Lower lobe of right lung (tissue), 2 donors: ENCODE measurements around the gene SERPINH1. TPM values are rescaled to one million over a fixed set of nuclear protein-coding genes. Genes with fewer than 3 reads are reported as not detected.
A peak's percentile ranks its signal among the peaks of the same experiment; 100 is the strongest.

ENCODE experiments used
- ATAC-seq, 2 donors: fragments of 200-7000 bp; cut with Tn5 transposase; one replicate each; pipeline ENCODE4 v1.9.1; 2020 to 2022; ENCODE audit warnings: mild to moderate bottlenecking in 2 of 2, moderate library complexity in 2 of 2
- DNase-seq: peaks from one replicate; pipeline ENCODE4 v3.0.0-alpha.2; 2020
- H3K27ac ChIP-seq: fragments of 200-600 bp; one replicate; pipeline ENCODE4 v1.8.0; 2022
- H3K27me3 ChIP-seq: fragments of 200-600 bp; one replicate; pipeline ENCODE4 v1.8.0; 2022; ENCODE audit warnings: low read depth
- H3K36me3 ChIP-seq: fragments of 200-600 bp; one replicate; pipeline ENCODE4 v1.8.0; 2022; ENCODE audit warnings: mild to moderate bottlenecking
- H3K4me1 ChIP-seq: fragments of 200-600 bp; one replicate; pipeline ENCODE4 v1.8.0; 2022
- H3K4me3 ChIP-seq: fragments of 200-600 bp; one replicate; pipeline ENCODE4 v1.8.0; 2022; ENCODE audit warnings: mild to moderate bottlenecking
- H3K9me3 ChIP-seq: fragments of 200-600 bp; one replicate; pipeline ENCODE4 v1.8.0; 2022
- CTCF ChIP-seq: fragments of 200-600 bp; IDR thresholded peaks from one replicate; pipeline ENCODE4 v1.8.0; 2022; ENCODE audit warnings: antibody characterized with exemption, mild to moderate bottlenecking
- intact Hi-C: fragments of 100-400 bp; cut with DNase I; formaldehyde crosslinking; loops from one replicate; pipeline ENCODE4 v1.11.0; 2022
- total RNA-seq: library from RNA; stranded (reverse); fragmentation: NEBNext Ultra II Directional; extraction: Animal tissue kit (Norgen Biotek cat#: 25700); gene quantifications from one replicate; pipeline ENCODE4 v1.2.1, GENCODE V29; 2021
- donor health status: DM: no; HTN: yes; CAD: no; lungs with severe emphysema.

The SERPINH1 gene
- total RNA-seq, 1 donor from 2014 or later, result 131 TPM

- peak overlapping the region; percentile 96 for H3K27ac ChIP-seq
- H3K4me3 ChIP-seq, result peak overlapping the region; percentile 80
- H3K36me3 ChIP-seq, result peaks cover 49% of the 10 kb centered on the region
- TF ChIP-seq CTCF, result peak; percentile 42
- H3K4me1 ChIP-seq, result peaks cover 80% of the 10 kb centered on the region
- intact Hi-C loops, result no loop called here
- ATAC-seq (peak; percentile 6 to 13), DNase-seq (no peak)
- H3K27me3 ChIP-seq, result no peaks in the 10 kb centered on the region
- H3K9me3 ChIP-seq, result no peaks in the 10 kb centered on the region
These were observed 2.0 kb downstream of the SERPINH1 start for GRCh38 chr11:75563978-75564552.

GRCh38 chr11:75565221-75565814, 3.3 kb downstream of the SERPINH1 start:
- no peaks in the 10 kb centered on the region for H3K9me3 ChIP-seq
- intact Hi-C loops, result no loop called here
- H3K4me1 ChIP-seq, result peaks cover 77% of the 10 kb centered on the region
- H3K4me3 ChIP-seq, result peak overlapping the region; percentile 80
- DNase-seq (no peak), ATAC-seq (no peak)
- peak overlapping the region; percentile 96 for H3K27ac ChIP-seq
- no peak for TF ChIP-seq CTCF
- peaks cover 61% of the 10 kb centered on the region for H3K36me3 ChIP-seq
- no peaks in the 10 kb centered on the region for H3K27me3 ChIP-seq

GRCh38 chr11:75565916-75566762, 4.1 kb downstream of the SERPINH1 start:
- peaks cover 78% of the 10 kb centered on the region for H3K4me1 ChIP-seq
- ATAC-seq, result no peak
- H3K27ac ChIP-seq, result peak overlapping the region; percentile 96
- no peaks in the 10 kb centered on the region for H3K27me3 ChIP-seq
- H3K9me3 ChIP-seq, result no peaks in the 10 kb centered on the region
- TF ChIP-seq CTCF, result no peak
- DNase-seq, result no peak
- H3K36me3 ChIP-seq, result peaks cover 70% of the 10 kb centered on the region
- peak overlapping the region; percentile 80 for H3K4me3 ChIP-seq
- intact Hi-C loops, result no loop called here

- no peak for ATAC-seq
- H3K27ac ChIP-seq, result no peak overlapping the region
- intact Hi-C loops, result no loop called here
- no peak for TF ChIP-seq CTCF
- no peak for DNase-seq
- H3K9me3 ChIP-seq, result no peaks in the 10 kb centered on the region
- no peaks in the 10 kb centered on the region for H3K27me3 ChIP-seq
- H3K36me3 ChIP-seq, result peaks cover 76% of the 10 kb centered on the region
- H3K4me1 ChIP-seq, result peaks cover 79% of the 10 kb centered on the region
- no peak overlapping the region for H3K4me3 ChIP-seq
These were observed 4.8 kb downstream of the SERPINH1 start for GRCh38 chr11:75566763-75567279.

GRCh38 chr11:75567971-75568370, 5.9 kb downstream of the SERPINH1 start:
- intact Hi-C loops, result no loop called here
- no peak overlapping the region for H3K4me3 ChIP-seq
- TF ChIP-seq CTCF, result no peak
- H3K27ac ChIP-seq, result no peak overlapping the region
- peaks cover 85% of the 10 kb centered on the region for H3K4me1 ChIP-seq
- H3K36me3 ChIP-seq, result peaks cover 88% of the 10 kb centered on the region
- H3K9me3 ChIP-seq, result no peaks in the 10 kb centered on the region
- no peak for DNase-seq
- no peaks in the 10 kb centered on the region for H3K27me3 ChIP-seq
- no peak for ATAC-seq
